ENCODE results near the gene ZNF407. TPM values are rescaled to one million over a fixed set of nuclear protein-coding genes. Genes with fewer than 3 reads are reported as not detected.

Gene ZNF407
- total and polyA plus RNA-seq, 2 of the 13 experiments (the other 11 are each of a cell fraction or from before 2014, with no cell fraction given), result 2.3 to 8.7 TPM

- TF ChIP-seq, protein P1, sequence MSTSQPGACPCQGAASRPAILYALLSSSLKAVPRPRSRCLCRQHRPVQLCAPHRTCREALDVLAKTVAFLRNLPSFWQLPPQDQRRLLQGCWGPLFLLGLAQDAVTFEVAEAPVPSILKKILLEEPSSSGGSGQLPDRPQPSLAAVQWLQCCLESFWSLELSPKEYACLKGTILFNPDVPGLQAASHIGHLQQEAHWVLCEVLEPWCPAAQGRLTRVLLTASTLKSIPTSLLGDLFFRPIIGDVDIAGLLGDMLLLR (CRISPR knock-in tag; IDR thresholded peaks at IDR 0.05), result no peak
- no peak for TF ChIP-seq DR1 (CRISPR knock-in tag; IDR thresholded peaks at IDR 0.05)
- TF ChIP-seq PAWR (CRISPR knock-in tag; IDR thresholded peaks at IDR 0.05; ENCODE audit: borderline replicate concordance), result no peak
- TF ChIP-seq, protein P2, sequence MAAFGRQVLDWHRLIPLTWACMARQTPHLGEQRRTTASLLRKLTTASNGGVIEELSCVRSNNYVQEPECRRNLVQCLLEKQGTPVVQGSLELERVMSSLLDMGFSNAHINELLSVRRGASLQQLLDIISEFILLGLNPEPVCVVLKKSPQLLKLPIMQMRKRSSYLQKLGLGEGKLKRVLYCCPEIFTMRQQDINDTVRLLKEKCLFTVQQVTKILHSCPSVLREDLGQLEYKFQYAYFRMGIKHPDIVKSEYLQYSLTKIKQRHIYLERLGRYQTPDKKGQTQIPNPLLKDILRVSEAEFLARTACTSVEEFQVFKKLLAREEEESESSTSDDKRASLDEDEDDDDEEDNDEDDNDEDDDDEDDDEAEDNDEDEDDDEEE (CRISPR knock-in tag; IDR thresholded peaks at IDR 0.05), result no peak
- TF ChIP-seq ZNF44 (CRISPR knock-in tag; IDR thresholded peaks at IDR 0.05), result no peak
- no peak for TF ChIP-seq ZNF572 (CRISPR knock-in tag; IDR thresholded peaks at IDR 0.05)
- TF ChIP-seq ZNF136 (CRISPR knock-in tag; IDR thresholded peaks at IDR 0.05; ENCODE audit: low read depth), result no peak
These were observed 234.7 kb downstream of the ZNF407 start (continued) for GRCh38 chr18:74832381-74832780.

- Histone ChIP-seq H3K27me3 (ENCODE audit: control insufficient read depth in 1 of 2, insufficient read depth in 2 of 2, low read length in 2 of 2) (no peaks in the 10 kb centered on the region), H3K4me2 (ENCODE audit: low read depth, low read length) (no peak overlapping the region), H3K9me3 (ENCODE audit: low read length) (no peaks in the 10 kb centered on the region), H3K27ac (ENCODE audit: extremely low read length, insufficient read depth, low read length) (no peak overlapping the region), H3K4me3 (replicated peaks in 1 of 3; ENCODE audit: insufficient read depth in 1 of 3, low read depth in 2 of 3, low read length in 3 of 3) (no peak overlapping the region), H3K36me3 (replicated peaks in 1 of 2; ENCODE audit: control insufficient read depth in 1 of 2, insufficient read depth in 2 of 2, low read length in 2 of 2) (no peaks in the 10 kb centered on the region), H3K79me2 (ENCODE audit: insufficient read depth, low read length) (no peaks in the 10 kb centered on the region), H3K9ac (ENCODE audit: insufficient read depth, low read depth, low read length) (no peak overlapping the region), H3K4me1 (ENCODE audit: insufficient read depth, low read length) (peaks cover 40% of the 10 kb centered on the region), H2AFZ (ENCODE audit: low read length) (no peak overlapping the region), H4K20me1 (ENCODE audit: insufficient read depth, low read length) (no peaks in the 10 kb centered on the region)
- DNase-seq (ENCODE audit: low spot score) (no peak), FAIRE-seq (no peak), ATAC-seq (no peak)
- ChIA-PET POLR2A (no interaction called here), CTCF (ENCODE audit: low intra/inter-chr PET ratio, low total read pairs) (no interaction called here)
- WGBS (ENCODE audit: low lambda C conversion rate), result 93% methylated on average over 1 of the region's 1 CpG
- in situ Hi-C loops (cut with HindIII; ENCODE audit: extremely low pct_ligation_motif_present, low pct_unique_long_range_greater_than_20kb), result no loop called here
- BruUV-seq (replicated peaks), result no TSS peak
- intact Hi-C loops (cut with micrococcal nuclease; ENCODE audit: unreplicated experiment), result no loop called here
- TF ChIP-seq, protein P3, sequence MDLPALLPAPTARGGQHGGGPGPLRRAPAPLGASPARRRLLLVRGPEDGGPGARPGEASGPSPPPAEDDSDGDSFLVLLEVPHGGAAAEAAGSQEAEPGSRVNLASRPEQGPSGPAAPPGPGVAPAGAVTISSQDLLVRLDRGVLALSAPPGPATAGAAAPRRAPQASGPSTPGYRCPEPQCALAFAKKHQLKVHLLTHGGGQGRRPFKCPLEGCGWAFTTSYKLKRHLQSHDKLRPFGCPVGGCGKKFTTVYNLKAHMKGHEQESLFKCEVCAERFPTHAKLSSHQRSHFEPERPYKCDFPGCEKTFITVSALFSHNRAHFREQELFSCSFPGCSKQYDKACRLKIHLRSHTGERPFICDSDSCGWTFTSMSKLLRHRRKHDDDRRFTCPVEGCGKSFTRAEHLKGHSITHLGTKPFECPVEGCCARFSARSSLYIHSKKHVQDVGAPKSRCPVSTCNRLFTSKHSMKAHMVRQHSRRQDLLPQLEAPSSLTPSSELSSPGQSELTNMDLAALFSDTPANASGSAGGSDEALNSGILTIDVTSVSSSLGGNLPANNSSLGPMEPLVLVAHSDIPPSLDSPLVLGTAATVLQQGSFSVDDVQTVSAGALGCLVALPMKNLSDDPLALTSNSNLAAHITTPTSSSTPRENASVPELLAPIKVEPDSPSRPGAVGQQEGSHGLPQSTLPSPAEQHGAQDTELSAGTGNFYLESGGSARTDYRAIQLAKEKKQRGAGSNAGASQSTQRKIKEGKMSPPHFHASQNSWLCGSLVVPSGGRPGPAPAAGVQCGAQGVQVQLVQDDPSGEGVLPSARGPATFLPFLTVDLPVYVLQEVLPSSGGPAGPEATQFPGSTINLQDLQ (CRISPR knock-in tag; IDR thresholded peaks at IDR 0.05), result no peak
- TF ChIP-seq SKI (IDR thresholded peaks at IDR 0.05; ENCODE audit: partially characterized antibody) (no peak), ZNF790 (CRISPR knock-in tag; IDR thresholded peaks at IDR 0.05; ENCODE audit: borderline replicate concordance) (no peak), ZNF839 (CRISPR knock-in tag; IDR thresholded peaks at IDR 0.05; ENCODE audit: borderline replicate concordance) (no peak), GABPA (IDR thresholded peaks at IDR 0.05; ENCODE audit: low read depth, low read length) (no peak), GABPA (CRISPR knock-in tag; IDR thresholded peaks at IDR 0.05; ENCODE audit: low read depth) (no peak), MTA1 (CRISPR knock-in tag; IDR thresholded peaks at IDR 0.05; ENCODE audit: borderline replicate concordance) (no peak)
- TF ChIP-seq, protein P4, sequence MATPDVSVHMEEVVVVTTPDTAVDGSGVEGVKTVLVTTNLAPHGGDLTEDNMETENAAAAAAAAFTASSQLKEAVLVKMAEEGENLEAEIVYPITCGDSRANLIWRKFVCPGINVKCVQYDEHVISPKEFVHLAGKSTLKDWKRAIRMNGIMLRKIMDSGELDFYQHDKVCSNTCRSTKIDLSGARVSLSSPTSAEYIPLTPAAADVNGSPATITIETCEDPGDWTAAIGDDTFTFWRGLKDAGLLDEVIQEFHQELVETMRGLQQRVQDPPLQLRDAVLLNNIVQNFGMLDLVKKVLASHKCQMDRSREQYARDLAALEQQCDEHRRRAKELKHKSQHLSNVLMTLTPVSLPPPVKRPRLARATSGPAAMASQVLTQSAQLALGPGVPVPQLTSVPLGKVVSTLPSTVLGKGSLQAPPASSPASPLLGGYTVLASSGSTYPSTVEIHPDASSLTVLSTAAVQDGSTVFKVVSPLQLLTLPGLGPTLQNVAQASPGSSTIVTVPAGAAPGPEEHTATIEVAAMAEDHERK (CRISPR knock-in tag; IDR thresholded peaks at IDR 0.05; ENCODE audit: low read depth), result no peak
- TF ChIP-seq, protein P5, sequence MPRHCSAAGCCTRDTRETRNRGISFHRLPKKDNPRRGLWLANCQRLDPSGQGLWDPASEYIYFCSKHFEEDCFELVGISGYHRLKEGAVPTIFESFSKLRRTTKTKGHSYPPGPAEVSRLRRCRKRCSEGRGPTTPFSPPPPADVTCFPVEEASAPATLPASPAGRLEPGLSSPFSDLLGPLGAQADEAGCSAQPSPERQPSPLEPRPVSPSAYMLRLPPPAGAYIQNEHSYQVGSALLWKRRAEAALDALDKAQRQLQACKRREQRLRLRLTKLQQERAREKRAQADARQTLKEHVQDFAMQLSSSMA (CRISPR knock-in tag; IDR thresholded peaks at IDR 0.05), result no peak
These were observed 235.3 kb downstream of the ZNF407 start for GRCh38 chr18:74832999-74833398.
